GM18870 (cell line): ENCODE data around the gene F5.
A peak's percentile ranks its signal among the peaks of the same experiment; 100 is the strongest.
"Not testable (repeated sequence)": the region's sequence is repeated elsewhere in the genome, so short reads cannot be mapped to it uniquely, and the experiment has no call there.

ENCODE experiments used
- ATAC-seq: cut with Tn5 transposase; IDR thresholded peaks from one replicate; pipeline ENCODE4 v1.9.1; 2021; ENCODE audit warnings: moderate library complexity; ENCODE audit not compliant: unreplicated experiment

The F5 gene

GRCh38 chr1:169546087-169546995 lies 39.9 kb downstream of the F5 start:
- peak; percentile 67 for ATAC-seq

- no peak for ATAC-seq
Observed at GRCh38 chr1:169545472-169545871, 40.8 kb downstream of the F5 start.

- ATAC-seq: no peak
Observed at GRCh38 chr1:169538998-169539871, 47.0 kb downstream of the F5 start.

- ATAC-seq: no peak
Observed at GRCh38 chr1:169534653-169535052, 51.6 kb downstream of the F5 start.

- not testable (repeated sequence) for ATAC-seq
Observed at GRCh38 chr1:169533528-169534190, 52.6 kb downstream of the F5 start.

GRCh38 chr1:169530448-169530847 lies 55.8 kb downstream of the F5 start:
- no peak for ATAC-seq

GRCh38 chr1:169529068-169529642 lies 57.1 kb downstream of the F5 start:
- ATAC-seq: no peak

GRCh38 chr1:169528215-169529067 lies 57.8 kb downstream of the F5 start:
- ATAC-seq: no peak

- ATAC-seq: no peak
Observed at GRCh38 chr1:169527451-169528214, 58.6 kb downstream of the F5 start.

- no peak for ATAC-seq
Observed at GRCh38 chr1:169527001-169527400, 59.3 kb downstream of the F5 start.

- no peak for ATAC-seq
Observed at GRCh38 chr1:169526120-169526832, 60.0 kb downstream of the F5 start.

- no peak for ATAC-seq
Observed at GRCh38 chr1:169525391-169525790, 60.9 kb downstream of the F5 start.

- no peak for ATAC-seq
Observed at GRCh38 chr1:169523904-169524303, 62.4 kb downstream of the F5 start.

- no peak for ATAC-seq
Observed at GRCh38 chr1:169521226-169521625, 65.1 kb downstream of the F5 start.

GRCh38 chr1:169517558-169518186 lies 68.6 kb downstream of the F5 start:
- ATAC-seq: no peak

- no peak for ATAC-seq
Observed at GRCh38 chr1:169515641-169516040, 70.6 kb downstream of the F5 start.

GRCh38 chr1:169514566-169515270 lies 71.6 kb downstream of the F5 start:
- no peak for ATAC-seq

- ATAC-seq: no peak
Observed at GRCh38 chr1:169513208-169513607, 73.1 kb downstream of the F5 start.
